Lung microvascular endothelial cell (primary cell): Measurements from ENCODE around the gene COL4A1. TPM values are rescaled to one million over a fixed set of nuclear protein-coding genes. Genes with fewer than 3 reads are reported as not detected.
A peak's percentile ranks its signal among the peaks of the same experiment; 100 is the strongest.

Experiments
- DNase-seq, 2 donors: peaks; one replicate each; pipeline versions ENCODE4 v3.0.0 to v3.0.0-alpha.2; 2010; ENCODE audit warnings: low read depth in 2 of 2
- total RNA-seq: library from RNA; depleted of rRNA; stranded (reverse); fragments of >200 nt; gene quantifications from 2 replicates; pipeline ENCODE4 v1.2.1, GENCODE V29; 2014

Gene COL4A1
- total RNA-seq, 1 donor from 2014 or later, result 836 TPM

GRCh38 chr13:110138010-110138699, 168.8 kb downstream of the COL4A1 start:
- DNase-seq, result peak; percentile 78 to 85

DNA sequence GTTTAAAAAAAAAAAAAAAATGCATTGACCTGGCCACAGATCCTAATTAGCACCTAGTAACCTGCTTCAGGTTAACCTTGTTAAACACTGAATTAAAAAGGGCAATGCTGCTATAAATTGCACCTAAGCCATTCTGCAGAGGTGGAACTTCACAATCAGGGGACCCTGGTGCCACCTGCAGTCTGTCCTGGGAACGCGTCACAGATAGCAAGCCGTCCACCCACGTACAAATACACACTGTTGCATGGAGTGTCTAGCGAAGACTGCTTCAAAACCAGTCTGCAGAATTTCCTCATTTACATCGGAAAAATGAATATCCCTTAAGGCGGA, 169.3 kb downstream of the COL4A1 start:
- DNase-seq, result peak; percentile 50 to 85

- DNase-seq, result no peak
These were observed 170.0 kb downstream of the COL4A1 start for GRCh38 chr13:110136660-110137585.

GRCh38 chr13:110135977-110136597, 170.9 kb downstream of the COL4A1 start:
- DNase-seq, result no peak

DNA sequence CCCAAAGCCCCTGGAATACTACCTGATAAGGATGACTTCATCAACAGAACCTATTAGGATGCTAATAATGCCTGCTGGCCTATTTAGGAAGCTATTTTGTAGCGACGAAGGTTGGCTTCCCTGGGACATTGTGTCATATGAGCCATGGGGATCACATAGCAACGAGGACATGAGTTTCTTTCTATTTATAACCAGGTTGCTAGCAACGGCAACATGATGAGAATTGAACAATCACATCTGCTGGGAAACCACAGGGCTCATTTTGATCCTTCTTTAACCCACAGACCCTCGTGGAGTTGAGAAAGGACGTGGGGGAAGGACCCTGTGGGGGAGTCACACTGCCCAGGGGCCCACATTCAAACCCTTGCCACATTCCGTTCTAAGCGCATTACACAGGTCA, 172.2 kb downstream of the COL4A1 start:
- DNase-seq, result peak in 1 of 2 donors; percentile 54

- DNase-seq, result no peak
These were observed 173.3 kb downstream of the COL4A1 start for GRCh38 chr13:110133425-110134235.

- DNase-seq, result no peak
These were observed 174.6 kb downstream of the COL4A1 start for GRCh38 chr13:110132225-110132982.

DNA sequence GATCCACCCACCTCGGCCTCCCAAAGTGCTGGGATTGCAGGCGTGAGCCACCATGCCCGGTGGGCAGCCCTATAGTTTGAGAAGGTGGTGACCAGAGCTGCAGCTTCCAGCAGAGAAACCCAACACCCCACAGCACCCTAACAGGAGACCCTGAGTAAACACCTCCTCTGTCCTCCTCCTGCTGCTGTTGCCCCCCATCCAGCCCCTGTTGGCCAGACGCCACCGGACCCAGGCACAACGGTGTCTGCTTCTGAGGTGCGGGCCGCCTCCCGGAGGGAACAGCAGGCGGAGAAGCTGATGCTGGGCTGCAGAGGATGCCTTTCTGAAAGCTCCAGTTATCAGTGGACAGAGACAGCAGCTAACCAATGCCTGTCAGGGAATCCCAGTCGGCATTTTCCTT, 175.5 kb downstream of the COL4A1 start:
- no peak for DNase-seq

DNA sequence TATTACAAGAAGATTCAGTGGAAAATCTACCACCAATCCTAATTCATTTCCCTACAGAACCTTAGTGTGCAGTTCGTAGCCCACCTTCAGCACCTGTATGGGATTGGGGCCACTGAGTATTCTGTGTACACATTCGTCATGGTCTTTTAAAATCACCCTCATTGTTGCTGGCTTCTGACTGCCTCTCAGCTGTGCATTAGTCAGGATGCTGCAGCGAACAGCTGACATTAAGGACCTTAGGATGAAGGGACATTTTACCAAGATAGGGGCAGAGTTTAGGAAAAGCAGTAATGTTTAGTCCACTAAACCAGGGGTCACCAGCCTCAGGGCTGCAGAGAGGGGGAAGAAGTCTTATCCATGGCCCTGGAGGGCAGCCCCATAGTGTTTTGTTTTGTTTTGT, 176.5 kb downstream of the COL4A1 start:
- no peak for DNase-seq

DNA sequence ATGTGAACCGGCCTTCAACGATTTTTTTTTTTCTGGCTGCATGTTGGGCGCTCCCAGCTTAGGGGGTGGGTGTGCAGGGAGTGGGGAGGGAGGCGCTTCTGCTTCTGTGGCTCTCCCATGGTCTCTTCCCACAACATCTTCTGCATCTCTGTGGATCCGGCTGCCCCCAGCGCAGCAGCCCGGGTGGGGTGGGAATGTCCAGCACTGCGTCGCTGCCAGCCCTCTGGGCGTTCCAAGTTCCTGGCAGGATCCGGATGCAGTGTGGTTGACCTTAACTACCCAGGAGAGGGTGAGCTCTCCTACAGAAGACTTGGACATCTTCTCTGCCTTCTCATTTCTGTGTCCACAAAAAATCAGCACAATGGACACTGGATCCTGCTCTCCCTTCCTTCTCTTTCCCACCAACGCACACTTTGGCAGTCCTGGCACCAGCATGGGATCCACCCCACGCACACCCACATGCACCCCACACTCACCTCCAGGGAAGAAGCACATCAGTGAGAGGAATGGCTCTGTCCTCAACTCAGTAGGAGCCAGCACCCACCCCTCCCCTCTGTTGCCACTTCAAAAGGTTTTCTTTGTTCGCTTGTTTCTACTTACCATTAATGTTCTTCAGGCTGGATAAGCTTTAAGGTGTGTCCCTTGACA, 177.3 kb downstream of the COL4A1 start:
- no peak for DNase-seq

GRCh38 chr13:110129076-110129475, 177.9 kb downstream of the COL4A1 start:
- DNase-seq, result no peak

- DNase-seq, result peak; percentile 31 to 66
These were observed 178.4 kb downstream of the COL4A1 start for GRCh38 chr13:110128546-110128945.

DNA sequence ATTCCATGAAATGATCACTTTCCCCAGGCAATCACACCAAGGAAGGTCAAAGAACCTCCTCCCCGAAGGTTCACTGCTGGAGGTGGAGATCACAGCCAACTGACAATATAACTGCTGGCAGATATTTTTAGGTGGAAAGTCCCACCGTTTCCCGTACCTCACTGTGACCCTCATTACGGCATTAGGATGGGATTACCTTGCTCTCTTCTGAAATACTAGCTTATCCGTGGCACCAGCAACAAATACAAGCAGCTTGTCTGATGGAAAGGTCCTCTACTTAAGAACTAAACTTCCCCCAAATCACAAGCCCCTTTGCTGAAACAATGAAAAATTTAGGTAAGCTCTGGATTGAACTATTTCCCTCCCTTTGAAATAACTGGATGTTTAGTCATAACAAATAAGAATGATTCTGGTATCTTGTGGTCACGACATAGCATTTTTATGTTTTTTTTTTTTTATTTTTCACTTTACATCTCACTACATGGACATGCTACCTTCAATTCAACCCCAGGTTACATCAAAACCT, 178.9 kb downstream of the COL4A1 start:
- peak; percentile 49 to 80 for DNase-seq

DNA sequence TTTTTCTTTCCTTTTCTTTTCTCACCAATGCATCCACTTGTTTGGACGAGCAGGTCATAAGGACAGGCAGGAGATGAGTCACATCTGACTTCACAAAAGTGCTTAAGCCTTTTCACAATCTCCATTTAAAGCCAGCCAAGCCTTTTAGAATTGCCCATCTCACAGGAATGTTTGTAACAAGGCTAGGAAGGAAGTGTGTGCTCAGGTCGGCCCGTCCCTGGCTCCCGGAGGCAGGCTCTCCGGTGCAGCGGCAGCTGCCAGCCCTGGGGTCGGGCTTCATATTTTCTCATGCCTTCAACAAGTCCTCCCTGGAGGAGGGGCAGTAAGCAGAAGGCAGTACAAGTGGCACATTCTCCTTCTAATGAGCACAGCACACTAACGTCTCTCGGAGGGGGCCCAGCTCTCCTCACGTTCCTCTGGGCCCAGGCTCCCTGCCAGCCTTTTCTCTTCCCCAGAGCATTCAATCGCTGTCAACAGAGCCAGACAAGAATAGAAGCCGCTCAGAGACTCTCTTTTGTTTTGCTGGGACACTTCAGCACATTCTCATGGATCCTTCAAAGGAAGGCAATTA, 180.5 kb downstream of the COL4A1 start:
- peak; percentile 90 to 98 for DNase-seq

DNA sequence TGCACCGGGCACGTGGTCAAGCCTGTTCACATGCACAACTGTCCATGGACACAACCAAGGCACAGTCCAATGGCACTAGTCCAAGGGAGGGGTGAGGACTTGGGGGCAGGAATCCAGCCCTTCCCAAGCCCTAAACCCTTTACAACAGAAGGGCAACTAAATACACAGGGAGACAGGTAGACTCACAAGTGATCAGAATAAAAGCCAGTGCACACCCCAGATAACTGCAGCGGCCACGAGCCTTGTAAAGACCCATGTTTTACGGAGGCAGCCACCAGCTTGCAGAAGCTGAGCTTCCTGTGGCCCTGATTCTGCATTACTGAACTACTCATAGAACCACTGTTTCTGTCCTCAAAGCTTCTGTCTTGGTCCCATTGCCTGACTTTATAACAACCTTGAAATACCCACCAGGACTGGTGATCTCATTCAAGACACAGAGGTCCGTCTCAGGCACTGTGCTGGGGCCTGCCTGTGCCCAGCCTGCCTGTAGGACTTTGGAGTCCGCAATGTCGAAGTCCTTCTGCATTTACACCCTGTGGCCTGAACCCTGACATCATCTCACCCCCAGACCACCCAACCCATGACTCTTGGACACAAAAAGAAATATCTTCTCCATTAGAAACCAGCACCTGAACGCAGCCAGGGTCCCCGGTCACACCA, 181.2 kb downstream of the COL4A1 start:
- DNase-seq, result no peak

DNA sequence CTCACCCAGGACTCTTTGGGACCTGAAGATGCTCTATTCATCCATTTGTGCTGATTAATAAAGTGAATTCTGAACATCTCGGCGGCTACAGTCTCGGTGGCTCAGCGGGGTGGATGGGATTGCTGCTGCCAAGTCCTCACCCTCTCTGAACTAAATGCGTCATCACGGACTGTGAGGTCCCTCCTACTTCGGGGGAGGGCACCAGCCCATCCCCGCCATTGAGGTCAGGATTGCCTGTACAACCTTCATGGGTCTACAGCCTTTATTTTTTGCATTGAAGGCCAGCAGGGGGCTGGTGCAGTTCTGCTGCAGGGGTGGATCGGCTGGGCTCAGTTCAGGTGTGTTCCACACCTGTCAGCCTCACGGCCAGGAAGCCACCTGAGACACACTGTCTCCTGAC, 181.8 kb downstream of the COL4A1 start:
- DNase-seq, result no peak

DNA sequence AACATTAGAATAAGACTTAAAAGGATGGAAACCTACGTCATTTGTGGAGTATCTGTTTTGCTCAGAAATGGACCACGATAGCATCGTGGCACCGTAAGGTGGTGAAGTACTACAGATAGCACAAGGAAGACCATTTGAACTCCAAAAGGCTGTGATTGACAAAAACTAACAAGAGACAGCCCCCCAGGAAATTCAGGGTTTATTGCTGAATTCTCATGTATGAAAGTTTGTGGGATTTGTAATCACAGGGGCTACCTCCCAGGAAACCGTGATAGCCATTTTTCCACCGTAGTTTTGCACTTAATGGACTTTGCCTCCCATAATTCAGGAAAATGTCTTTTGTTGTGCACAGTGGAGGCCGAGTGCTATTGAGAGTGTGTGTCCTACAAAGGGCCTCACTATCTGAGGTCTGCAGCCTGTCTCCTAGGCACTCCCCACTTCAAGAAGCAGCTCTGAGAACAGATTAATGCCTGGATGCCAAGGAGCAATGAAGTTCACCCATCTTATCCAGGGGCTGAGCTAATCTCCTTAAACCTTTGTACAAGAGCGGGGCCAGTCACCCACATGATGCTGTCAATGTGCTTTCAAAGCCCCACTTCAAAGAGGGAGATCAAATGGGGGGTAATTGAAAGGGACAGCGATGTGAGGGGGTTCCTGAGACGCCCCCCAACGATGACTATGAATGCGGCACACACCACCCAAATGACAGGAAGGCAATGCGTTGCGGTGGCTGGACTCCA, 182.6 kb downstream of the COL4A1 start:
- no peak for DNase-seq

DNA sequence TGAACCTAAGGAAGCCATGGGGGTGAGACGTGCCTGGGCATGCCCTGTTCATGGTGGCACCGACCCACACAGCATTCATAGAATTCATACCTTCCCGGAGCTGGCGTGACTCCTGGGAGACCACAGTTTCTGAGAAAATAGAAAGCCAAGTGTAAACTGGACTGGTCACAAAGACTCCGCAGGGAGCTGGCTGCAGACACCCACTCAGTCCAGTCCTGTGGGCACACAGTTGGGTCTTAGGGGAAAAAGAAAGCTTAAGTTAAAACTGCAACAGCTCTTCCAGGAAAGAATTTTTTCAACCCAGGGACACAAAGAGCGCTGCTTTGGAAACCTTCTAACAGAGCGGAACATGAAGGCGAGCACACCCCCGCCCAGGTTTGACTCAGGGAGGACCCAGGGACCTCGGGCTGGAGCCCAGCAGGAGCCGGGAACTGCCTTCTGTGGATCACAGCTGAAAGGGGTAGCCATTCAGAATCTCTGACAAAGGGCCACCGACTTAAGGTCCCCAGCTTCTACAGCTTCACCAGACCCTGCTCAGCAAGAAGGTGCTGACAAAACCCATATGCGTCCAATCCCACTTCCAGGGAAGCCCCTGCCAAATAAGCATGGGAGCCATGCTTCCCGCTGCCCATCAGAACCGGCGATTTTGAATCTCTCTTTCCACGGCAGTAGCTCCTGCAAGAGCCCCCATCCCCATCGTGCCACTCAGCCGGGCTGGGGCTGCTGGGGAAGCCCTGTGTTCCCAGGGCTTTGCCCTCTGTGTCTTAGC, 183.7 kb downstream of the COL4A1 start:
- no peak for DNase-seq
